H1 (cell line): ENCODE data around the gene BBX. TPM values are rescaled to one million over a fixed set of nuclear protein-coding genes. Genes with fewer than 3 reads are reported as not detected.

Experiments
- CBX5 ChIP-seq: fragments of 300-800, 300-1000 bp; sonication (generic); IDR thresholded peaks from 2 replicates; pipeline ENCODE4 v1.7.1; 2016; ENCODE audit warnings: antibody characterized with exemption, low read length, low read depth
- MAFK ChIP-seq: IDR thresholded peaks from 2 replicates; pipeline ENCODE4 v1.6.1; 2012; ENCODE audit warnings: low read depth, mild to moderate bottlenecking, improper control_type of control experiment, low read length
- PHF8 ChIP-seq: fragments of 200-600 bp; sonication (generic); conservative IDR thresholded peaks from 2 replicates; pipeline ENCODE4 v1.7.1; 2012; ENCODE audit warnings: low read depth, mild to moderate bottlenecking, inconsistent platforms, low read length, moderate library complexity
- RBBP5 ChIP-seq: IDR thresholded peaks from 2 replicates; pipeline ENCODE4 v1.7.1; 2012; ENCODE audit warnings: low read depth, mild to moderate bottlenecking, inconsistent platforms, low read length, moderate library complexity, borderline replicate concordance
- SUZ12 ChIP-seq: fragments of 200-600 bp; sonication (generic); IDR thresholded peaks from 2 replicates; pipeline ENCODE4 v1.6.1; 2012; ENCODE audit warnings: mild to moderate bottlenecking, inconsistent platforms, low read length, moderate library complexity, mixed read lengths
- TBP ChIP-seq: IDR thresholded peaks from 2 replicates; pipeline ENCODE4 v1.6.1; 2011; ENCODE audit warnings: low read depth, low read length, improper control_type of control experiment
- ZNF274 ChIP-seq: IDR thresholded peaks from 2 replicates; pipeline ENCODE4 v1.7.0; 2012; ENCODE audit warnings: low read length, borderline replicate concordance; ENCODE audit errors: extremely low read depth
- polyA plus RNA-seq, 7 experiments: library from polyadenylated mRNA; depleted of rRNA in 3 of 7; stranded (reverse) in 5 of 7; unstranded in 2 of 7; fragments of >200 nt in 5 of 7; fragments of 200-250 nt in 2 of 7; gene quantifications; 1 replicate in 5 of 7; 2 replicates in 1 of 7; 4 replicates in 1 of 7; pipeline versions ENCODE4 v1.2.1 to v1.2.3, GENCODE V29; 2011 to 2013; ENCODE audit warnings: missing spikeins in 2 of 7, mixed read lengths in 2 of 7
- total RNA-seq: library from RNA; stranded (reverse); fragmentation: NEBNext Ultra II Directional; extraction: Animal tissue kit (Norgen Biotek cat#: 25700); gene quantifications from 2 replicates; pipeline ENCODE4 v1.2.1, GENCODE V29; 2021
- TF ChIP-seq, protein P1 (sequence below): fragments of 300-600 bp; sonication (generic); IDR thresholded peaks from 2 replicates; pipeline ENCODE4 v1.7.1; 2012; ENCODE audit warnings: low read length, moderate library complexity, mild to moderate bottlenecking, inconsistent platforms; ENCODE audit not compliant: insufficient replicate concordance
- TF ChIP-seq, protein P2 (sequence below): IDR thresholded peaks from 2 replicates; pipeline ENCODE4 v1.6.1; 2012; ENCODE audit warnings: inconsistent platforms

Gene BBX
- total and polyA plus RNA-seq, 2 of the 8 experiments (the other 6 are each of a cell fraction or from before 2014, with no cell fraction given), result 11.0 to 42.5 TPM

DNA sequence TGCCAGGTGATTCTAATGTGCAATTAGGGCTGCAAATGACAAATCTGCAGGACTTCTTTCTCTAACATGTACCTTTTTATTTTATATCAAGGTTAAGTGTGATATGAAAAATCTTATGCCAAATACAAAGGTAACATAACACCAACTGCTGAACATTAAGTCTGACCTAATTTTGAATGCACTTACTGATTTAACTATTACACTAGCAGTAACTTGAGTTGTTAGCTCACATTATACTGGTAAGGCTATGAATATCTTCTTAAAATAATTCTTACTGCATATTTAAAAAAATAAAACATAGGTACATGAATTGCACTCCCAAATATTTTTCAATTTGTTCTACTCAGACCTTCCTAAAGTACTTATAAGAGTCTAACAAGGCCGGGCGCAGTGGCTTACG, 308.8 kb downstream of the BBX start (continued):
- TF ChIP-seq, protein P1, sequence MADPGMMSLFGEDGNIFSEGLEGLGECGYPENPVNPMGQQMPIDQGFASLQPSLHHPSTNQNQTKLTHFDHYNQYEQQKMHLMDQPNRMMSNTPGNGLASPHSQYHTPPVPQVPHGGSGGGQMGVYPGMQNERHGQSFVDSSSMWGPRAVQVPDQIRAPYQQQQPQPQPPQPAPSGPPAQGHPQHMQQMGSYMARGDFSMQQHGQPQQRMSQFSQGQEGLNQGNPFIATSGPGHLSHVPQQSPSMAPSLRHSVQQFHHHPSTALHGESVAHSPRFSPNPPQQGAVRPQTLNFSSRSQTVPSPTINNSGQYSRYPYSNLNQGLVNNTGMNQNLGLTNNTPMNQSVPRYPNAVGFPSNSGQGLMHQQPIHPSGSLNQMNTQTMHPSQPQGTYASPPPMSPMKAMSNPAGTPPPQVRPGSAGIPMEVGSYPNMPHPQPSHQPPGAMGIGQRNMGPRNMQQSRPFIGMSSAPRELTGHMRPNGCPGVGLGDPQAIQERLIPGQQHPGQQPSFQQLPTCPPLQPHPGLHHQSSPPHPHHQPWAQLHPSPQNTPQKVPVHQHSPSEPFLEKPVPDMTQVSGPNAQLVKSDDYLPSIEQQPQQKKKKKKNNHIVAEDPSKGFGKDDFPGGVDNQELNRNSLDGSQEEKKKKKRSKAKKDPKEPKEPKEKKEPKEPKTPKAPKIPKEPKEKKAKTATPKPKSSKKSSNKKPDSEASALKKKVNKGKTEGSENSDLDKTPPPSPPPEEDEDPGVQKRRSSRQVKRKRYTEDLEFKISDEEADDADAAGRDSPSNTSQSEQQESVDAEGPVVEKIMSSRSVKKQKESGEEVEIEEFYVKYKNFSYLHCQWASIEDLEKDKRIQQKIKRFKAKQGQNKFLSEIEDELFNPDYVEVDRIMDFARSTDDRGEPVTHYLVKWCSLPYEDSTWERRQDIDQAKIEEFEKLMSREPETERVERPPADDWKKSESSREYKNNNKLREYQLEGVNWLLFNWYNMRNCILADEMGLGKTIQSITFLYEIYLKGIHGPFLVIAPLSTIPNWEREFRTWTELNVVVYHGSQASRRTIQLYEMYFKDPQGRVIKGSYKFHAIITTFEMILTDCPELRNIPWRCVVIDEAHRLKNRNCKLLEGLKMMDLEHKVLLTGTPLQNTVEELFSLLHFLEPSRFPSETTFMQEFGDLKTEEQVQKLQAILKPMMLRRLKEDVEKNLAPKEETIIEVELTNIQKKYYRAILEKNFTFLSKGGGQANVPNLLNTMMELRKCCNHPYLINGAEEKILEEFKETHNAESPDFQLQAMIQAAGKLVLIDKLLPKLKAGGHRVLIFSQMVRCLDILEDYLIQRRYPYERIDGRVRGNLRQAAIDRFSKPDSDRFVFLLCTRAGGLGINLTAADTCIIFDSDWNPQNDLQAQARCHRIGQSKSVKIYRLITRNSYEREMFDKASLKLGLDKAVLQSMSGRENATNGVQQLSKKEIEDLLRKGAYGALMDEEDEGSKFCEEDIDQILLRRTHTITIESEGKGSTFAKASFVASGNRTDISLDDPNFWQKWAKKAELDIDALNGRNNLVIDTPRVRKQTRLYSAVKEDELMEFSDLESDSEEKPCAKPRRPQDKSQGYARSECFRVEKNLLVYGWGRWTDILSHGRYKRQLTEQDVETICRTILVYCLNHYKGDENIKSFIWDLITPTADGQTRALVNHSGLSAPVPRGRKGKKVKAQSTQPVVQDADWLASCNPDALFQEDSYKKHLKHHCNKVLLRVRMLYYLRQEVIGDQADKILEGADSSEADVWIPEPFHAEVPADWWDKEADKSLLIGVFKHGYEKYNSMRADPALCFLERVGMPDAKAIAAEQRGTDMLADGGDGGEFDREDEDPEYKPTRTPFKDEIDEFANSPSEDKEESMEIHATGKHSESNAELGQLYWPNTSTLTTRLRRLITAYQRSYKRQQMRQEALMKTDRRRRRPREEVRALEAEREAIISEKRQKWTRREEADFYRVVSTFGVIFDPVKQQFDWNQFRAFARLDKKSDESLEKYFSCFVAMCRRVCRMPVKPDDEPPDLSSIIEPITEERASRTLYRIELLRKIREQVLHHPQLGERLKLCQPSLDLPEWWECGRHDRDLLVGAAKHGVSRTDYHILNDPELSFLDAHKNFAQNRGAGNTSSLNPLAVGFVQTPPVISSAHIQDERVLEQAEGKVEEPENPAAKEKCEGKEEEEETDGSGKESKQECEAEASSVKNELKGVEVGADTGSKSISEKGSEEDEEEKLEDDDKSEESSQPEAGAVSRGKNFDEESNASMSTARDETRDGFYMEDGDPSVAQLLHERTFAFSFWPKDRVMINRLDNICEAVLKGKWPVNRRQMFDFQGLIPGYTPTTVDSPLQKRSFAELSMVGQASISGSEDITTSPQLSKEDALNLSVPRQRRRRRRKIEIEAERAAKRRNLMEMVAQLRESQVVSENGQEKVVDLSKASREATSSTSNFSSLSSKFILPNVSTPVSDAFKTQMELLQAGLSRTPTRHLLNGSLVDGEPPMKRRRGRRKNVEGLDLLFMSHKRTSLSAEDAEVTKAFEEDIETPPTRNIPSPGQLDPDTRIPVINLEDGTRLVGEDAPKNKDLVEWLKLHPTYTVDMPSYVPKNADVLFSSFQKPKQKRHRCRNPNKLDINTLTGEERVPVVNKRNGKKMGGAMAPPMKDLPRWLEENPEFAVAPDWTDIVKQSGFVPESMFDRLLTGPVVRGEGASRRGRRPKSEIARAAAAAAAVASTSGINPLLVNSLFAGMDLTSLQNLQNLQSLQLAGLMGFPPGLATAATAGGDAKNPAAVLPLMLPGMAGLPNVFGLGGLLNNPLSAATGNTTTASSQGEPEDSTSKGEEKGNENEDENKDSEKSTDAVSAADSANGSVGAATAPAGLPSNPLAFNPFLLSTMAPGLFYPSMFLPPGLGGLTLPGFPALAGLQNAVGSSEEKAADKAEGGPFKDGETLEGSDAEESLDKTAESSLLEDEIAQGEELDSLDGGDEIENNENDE, result no peak
- TF ChIP-seq RBBP5 (no peak), CBX5 (no peak), MAFK (no peak), ZNF274 (no peak), PHF8 (no peak), SUZ12 (no peak), TBP (no peak)
- TF ChIP-seq, protein P2, sequence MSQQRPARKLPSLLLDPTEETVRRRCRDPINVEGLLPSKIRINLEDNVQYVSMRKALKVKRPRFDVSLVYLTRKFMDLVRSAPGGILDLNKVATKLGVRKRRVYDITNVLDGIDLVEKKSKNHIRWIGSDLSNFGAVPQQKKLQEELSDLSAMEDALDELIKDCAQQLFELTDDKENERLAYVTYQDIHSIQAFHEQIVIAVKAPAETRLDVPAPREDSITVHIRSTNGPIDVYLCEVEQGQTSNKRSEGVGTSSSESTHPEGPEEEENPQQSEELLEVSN, result no peak
